Measurements from ENCODE around the gene CARS2. TPM values are rescaled to one million over a fixed set of nuclear protein-coding genes. Genes with fewer than 3 reads are reported as not detected.

CARS2 gene, protein sequence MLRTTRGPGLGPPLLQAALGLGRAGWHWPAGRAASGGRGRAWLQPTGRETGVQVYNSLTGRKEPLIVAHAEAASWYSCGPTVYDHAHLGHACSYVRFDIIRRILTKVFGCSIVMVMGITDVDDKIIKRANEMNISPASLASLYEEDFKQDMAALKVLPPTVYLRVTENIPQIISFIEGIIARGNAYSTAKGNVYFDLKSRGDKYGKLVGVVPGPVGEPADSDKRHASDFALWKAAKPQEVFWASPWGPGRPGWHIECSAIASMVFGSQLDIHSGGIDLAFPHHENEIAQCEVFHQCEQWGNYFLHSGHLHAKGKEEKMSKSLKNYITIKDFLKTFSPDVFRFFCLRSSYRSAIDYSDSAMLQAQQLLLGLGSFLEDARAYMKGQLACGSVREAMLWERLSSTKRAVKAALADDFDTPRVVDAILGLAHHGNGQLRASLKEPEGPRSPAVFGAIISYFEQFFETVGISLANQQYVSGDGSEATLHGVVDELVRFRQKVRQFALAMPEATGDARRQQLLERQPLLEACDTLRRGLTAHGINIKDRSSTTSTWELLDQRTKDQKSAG
- total RNA-seq: 73.9 and 94.6 TPM in 2 replicates

DNA sequence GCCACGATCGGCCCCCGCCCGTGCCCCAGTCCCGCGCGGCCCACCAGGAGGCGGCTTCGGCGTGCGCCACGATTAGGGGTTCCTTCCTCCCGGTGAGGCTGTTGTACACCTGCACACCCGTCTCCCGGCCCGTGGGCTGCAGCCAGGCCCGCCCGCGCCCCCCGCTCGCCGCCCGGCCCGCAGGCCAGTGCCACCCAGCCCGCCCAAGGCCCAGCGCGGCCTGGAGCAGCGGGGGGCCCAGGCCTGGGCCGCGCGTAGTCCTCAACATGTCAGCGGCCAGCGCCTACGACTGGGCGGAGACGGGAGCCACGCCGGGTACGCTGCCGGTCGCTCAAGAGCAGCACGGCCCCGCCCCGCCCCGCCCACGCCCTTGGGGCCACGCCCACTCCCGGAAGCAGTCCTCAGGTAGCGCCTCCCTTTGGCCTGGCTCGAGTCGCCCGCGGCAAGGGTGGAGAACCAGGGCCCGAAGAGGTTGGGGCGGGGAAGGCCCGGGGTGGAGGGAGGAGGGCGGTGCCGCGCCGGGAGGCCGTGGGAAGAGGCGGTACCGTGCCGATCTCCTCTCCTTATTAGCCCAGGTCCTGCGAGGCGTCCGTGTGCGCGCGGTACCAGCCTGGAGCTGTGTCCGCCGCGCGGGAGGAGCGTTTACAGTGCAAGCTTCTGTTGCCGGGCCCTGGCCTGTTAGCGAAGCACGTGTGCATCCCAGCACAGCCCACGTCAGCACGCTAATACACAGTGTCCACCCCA, at the start of gene CARS2:
Gene CARS2 (minus strand): TSS at position 291 of the 744 bp plus-strand sequence. CDS start 23 bp downstream, at position 268.

DNA sequence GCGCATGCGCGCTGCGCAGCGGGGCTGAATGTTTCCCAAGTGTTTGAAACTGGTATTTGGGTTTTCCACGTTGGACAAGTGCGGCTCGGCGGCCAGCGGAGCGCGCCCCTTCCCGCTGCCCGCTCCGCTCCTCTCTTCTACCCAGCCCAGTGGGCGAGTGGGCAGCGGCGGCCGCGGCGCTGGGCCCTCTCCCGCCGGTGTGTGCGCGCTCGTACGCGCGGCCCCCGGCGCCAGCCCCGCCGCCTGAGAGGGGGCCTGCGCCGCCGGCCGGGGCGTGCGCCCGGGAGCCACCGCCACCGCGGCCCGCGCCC, 7.7 kb upstream of the CARS2 start, which contains the start of gene ING1:
Gene ING1 (plus strand): TSS at position 59 of the 311 bp plus-strand sequence. CDS start 450 bp downstream, outside the sequence.

DNA sequence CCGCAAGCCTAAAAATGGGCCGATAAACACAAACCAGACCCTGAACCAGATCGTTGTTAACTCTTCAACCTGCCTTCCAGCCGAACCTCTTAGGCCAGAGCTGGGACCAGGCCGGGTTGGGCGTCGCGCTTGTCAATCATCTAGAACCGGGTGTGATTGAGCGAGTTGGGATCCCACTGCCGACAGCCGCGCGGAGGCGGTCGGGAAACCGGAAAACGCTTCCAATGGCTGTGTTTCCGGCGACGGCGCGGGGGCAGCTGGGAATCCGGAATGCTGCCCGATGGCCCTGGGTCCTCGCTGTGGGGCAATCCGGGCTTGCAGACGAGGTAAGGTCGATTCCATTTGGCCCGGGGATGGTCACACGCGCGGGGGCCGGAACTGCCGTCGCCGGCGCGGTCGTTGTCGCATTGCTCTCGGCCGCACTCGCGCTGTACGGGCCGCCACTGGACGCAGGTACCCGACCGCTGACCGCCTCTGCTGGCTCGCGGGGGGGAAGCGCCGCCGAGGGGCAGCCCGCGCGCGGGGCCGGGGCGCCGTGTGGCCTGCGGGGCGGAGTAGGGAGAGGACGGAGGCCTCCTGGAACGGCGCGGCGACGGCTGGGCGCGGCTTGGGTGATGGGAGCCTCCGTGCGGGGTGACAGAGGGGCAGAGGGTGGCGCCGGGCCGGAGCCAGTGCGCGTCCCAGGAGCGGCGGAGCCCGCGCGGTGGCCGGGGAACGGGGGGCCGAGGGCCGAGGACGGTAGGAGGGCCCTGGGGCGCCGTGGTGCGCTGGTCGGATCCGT, 90.4 kb downstream of the CARS2 start, which contains the start of gene NAXD:
Gene NAXD (plus strand): TSS at position 224 of the 781 bp plus-strand sequence. CDS start 57 bp downstream, at position 281.

Other genes starting within 250 kb of the CARS2 start
- 6.1 and 13.5 TPM in 2 replicates for gene RAB20, start 144.4 kb downstream of the CARS2 start, total RNA-seq
- 18.2 and 23.2 TPM in 2 replicates for gene NAXD, start 90.6 kb downstream of the CARS2 start, total RNA-seq
- gene ING1, start 7.6 kb upstream of the CARS2 start, total RNA-seq: 9.2 and 9.4 TPM in 2 replicates
- gene ANKRD10, start 209.0 kb upstream of the CARS2 start, total RNA-seq: 19.1 and 30.6 TPM in 2 replicates

All from myometrial cell (primary cell).